UCSD-AML1 (cell line): Measurements from ENCODE around the gene MRPL16.
A peak's percentile ranks its signal among the peaks of the same experiment; 100 is the strongest.
"Not testable (repeated sequence)": the region's sequence is repeated elsewhere in the genome, so short reads cannot be mapped to it uniquely, and the experiment has no call there.

Source experiments
- DNase-seq: peaks from one replicate; lab custom pipeline; 2025; ENCODE audit not compliant: unreplicated experiment; lab: John Stamatoyannopoulos, UW

MRPL16 gene

GRCh38 chr11:59812220-59812619 lies 1.6 kb upstream of the MRPL16 start:
- DNase-seq, result no peak

GRCh38 chr11:59810911-59811259 lies 307 bp upstream of the MRPL16 start:
- DNase-seq, result no peak

GRCh38 chr11:59807047-59807610 lies 3.4 kb downstream of the MRPL16 start:
- peak; percentile 19 for DNase-seq

- DNase-seq, result no peak
Observed at GRCh38 chr11:59804061-59804460, 6.5 kb downstream of the MRPL16 start.

GRCh38 chr11:59802639-59803176 lies 7.9 kb downstream of the MRPL16 start:
- DNase-seq, result no peak

GRCh38 chr11:59801981-59802638 lies 8.5 kb downstream of the MRPL16 start:
- DNase-seq, result no peak

GRCh38 chr11:59801160-59801706 lies 9.3 kb downstream of the MRPL16 start:
- DNase-seq, result no peak

- no peak for DNase-seq
Observed at GRCh38 chr11:59800390-59801025, 10.1 kb downstream of the MRPL16 start.

- no peak for DNase-seq
Observed at GRCh38 chr11:59794417-59794816, 16.2 kb downstream of the MRPL16 start.

- DNase-seq, result no peak
Observed at GRCh38 chr11:59792507-59792906, 18.1 kb downstream of the MRPL16 start.

GRCh38 chr11:59791639-59792038 lies 18.9 kb downstream of the MRPL16 start:
- DNase-seq, result no peak

GRCh38 chr11:59787816-59788215 lies 22.8 kb downstream of the MRPL16 start:
- DNase-seq, result no peak

- no peak for DNase-seq
Observed at GRCh38 chr11:59787255-59787588, 23.4 kb downstream of the MRPL16 start.

GRCh38 chr11:59785818-59786217 lies 24.8 kb downstream of the MRPL16 start:
- DNase-seq, result no peak

GRCh38 chr11:59784441-59784840 lies 26.1 kb downstream of the MRPL16 start:
- DNase-seq, result not testable (repeated sequence)

- DNase-seq, result no peak
Observed at GRCh38 chr11:59783632-59784090, 26.9 kb downstream of the MRPL16 start.

- no peak for DNase-seq
Observed at GRCh38 chr11:59782080-59782479, 28.5 kb downstream of the MRPL16 start.

GRCh38 chr11:59779487-59779886 lies 31.1 kb downstream of the MRPL16 start:
- DNase-seq, result no peak

GRCh38 chr11:59778122-59778521 lies 32.5 kb downstream of the MRPL16 start:
- DNase-seq, result no peak

- no peak for DNase-seq
Observed at GRCh38 chr11:59777104-59777503, 33.5 kb downstream of the MRPL16 start.

- DNase-seq, result no peak
Observed at GRCh38 chr11:59776210-59777066, 34.1 kb downstream of the MRPL16 start.
